Colonic mucosa (tissue), 4 donors: ENCODE data around the gene ITIH1. TPM values are rescaled to one million over a fixed set of nuclear protein-coding genes. Genes with fewer than 3 reads are reported as not detected.

Source experiments
- DNase-seq: peaks from one replicate; pipeline ENCODE4 v3.0.0-alpha.2; 2020
- H3K27ac ChIP-seq: fragments of 200-600 bp; one replicate; pipeline ENCODE4 v1.8.0; 2021
- H3K27me3 ChIP-seq: fragments of 200-600 bp; one replicate; pipeline ENCODE4 v1.8.0; 2021
- H3K36me3 ChIP-seq: fragments of 200-600 bp; one replicate; pipeline ENCODE4 v1.8.0; 2021
- H3K4me1 ChIP-seq: fragments of 200-600 bp; one replicate; pipeline ENCODE4 v1.8.0; 2021; ENCODE audit warnings: mild to moderate bottlenecking
- H3K4me3 ChIP-seq: fragments of 200-600 bp; one replicate; pipeline ENCODE4 v1.8.0; 2021
- H3K9ac ChIP-seq, 2 donors: one replicate each; pipeline ENCODE4 v1.7.0; 2013; ENCODE audit warnings: control low read depth in 2 of 2, low read depth in 2 of 2, low read length in 2 of 2
- H3K9me3 ChIP-seq: fragments of 200-600 bp; one replicate; pipeline ENCODE4 v1.8.0; 2021
- intact Hi-C: fragments of 100-400 bp; cut with DNase I; formaldehyde crosslinking; loops from one replicate; pipeline ENCODE4 v1.14.1; 2022
- total RNA-seq, 2 donors: library from RNA; stranded (reverse); fragmentation: NEBNext Ultra II Directional in 1 of 2; extraction: Animal tissue kit (Norgen Biotek cat#: 25700) in 1 of 2; gene quantifications; one replicate each; pipeline ENCODE4 v1.2.1, GENCODE V29; 2021
- TF ChIP-seq, protein P1 (sequence below): fragments of 200-600 bp; IDR thresholded peaks from one replicate; pipeline ENCODE4 v1.8.0; 2022; ENCODE audit warnings: antibody characterized with exemption, mild to moderate bottlenecking
- donor health status: healthy.
- donor health status: DM: no; HTN: no; CAD: no.
- donor health status: DM: no; HTN: no; CAD: no.

Gene ITIH1
- total RNA-seq, 2 donors from 2014 or later, result 0.91 TPM; not detected in 1

DNA sequence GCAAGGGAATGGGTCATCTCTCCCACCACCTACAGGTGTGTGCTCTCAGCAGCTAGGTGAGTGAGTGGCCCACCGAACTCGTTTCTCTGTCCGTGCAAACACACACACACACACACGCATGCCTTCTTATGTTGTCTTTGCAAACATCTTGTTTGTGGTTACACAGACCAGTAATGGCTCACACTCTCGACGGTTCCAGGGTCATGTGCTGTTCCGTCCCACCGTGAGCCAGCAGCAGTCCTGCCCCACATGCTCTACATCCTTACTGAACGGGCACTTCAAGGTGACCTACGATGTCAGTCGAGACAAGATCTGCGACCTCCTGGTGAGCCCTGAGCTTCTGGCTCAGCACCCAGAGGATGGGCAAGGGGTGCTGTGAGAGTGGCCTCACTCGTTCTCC lies 4.3 kb downstream of the ITIH1 start:
- DNase-seq, result no peak

GRCh38 chr3:52782412-52783210 lies 5.2 kb downstream of the ITIH1 start:
- Histone ChIP-seq H3K27me3 (no peaks in the 10 kb centered on the region), H3K4me3 (no peak overlapping the region), H3K36me3 (no peaks in the 10 kb centered on the region), H3K9ac (no peak overlapping the region), H3K27ac (no peak overlapping the region), H3K4me1 (no peaks in the 10 kb centered on the region), H3K9me3 (no peaks in the 10 kb centered on the region)
- intact Hi-C loops, result no loop called here
- TF ChIP-seq, protein P1, sequence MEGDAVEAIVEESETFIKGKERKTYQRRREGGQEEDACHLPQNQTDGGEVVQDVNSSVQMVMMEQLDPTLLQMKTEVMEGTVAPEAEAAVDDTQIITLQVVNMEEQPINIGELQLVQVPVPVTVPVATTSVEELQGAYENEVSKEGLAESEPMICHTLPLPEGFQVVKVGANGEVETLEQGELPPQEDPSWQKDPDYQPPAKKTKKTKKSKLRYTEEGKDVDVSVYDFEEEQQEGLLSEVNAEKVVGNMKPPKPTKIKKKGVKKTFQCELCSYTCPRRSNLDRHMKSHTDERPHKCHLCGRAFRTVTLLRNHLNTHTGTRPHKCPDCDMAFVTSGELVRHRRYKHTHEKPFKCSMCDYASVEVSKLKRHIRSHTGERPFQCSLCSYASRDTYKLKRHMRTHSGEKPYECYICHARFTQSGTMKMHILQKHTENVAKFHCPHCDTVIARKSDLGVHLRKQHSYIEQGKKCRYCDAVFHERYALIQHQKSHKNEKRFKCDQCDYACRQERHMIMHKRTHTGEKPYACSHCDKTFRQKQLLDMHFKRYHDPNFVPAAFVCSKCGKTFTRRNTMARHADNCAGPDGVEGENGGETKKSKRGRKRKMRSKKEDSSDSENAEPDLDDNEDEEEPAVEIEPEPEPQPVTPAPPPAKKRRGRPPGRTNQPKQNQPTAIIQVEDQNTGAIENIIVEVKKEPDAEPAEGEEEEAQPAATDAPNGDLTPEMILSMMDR, result no peak
- no peak for DNase-seq

More for the DNA sequence above, 4.3 kb downstream of the ITIH1 start:
- Histone ChIP-seq H3K36me3 (no peaks in the 10 kb centered on the region), H3K4me1 (no peaks in the 10 kb centered on the region), H3K27ac (no peak overlapping the region), H3K9ac (no peak overlapping the region), H3K9me3 (no peaks in the 10 kb centered on the region), H3K4me3 (no peak overlapping the region), H3K27me3 (no peaks in the 10 kb centered on the region)
- intact Hi-C loops, result no loop called here
- TF ChIP-seq, protein P1, result no peak

DNA sequence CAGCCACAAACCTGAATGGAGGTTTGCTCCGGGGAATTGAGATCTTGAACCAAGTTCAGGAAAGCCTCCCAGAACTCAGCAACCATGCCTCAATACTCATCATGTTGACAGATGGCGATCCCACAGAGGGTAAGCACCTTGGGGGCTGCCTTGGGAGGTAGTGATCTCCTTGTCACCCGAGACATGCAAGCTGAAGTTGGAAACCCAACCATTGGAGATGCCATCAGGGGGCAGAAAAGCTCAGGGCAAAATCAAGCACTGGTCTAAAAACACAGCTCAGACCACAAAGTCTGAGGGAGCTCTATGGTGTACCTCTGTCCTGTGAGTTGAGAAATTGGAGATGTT lies 5.8 kb downstream of the ITIH1 start:
- Histone ChIP-seq H3K4me1 (no peaks in the 10 kb centered on the region), H3K9me3 (no peaks in the 10 kb centered on the region), H3K9ac (no peak overlapping the region), H3K27me3 (no peaks in the 10 kb centered on the region), H3K4me3 (no peak overlapping the region), H3K27ac (no peak overlapping the region), H3K36me3 (no peaks in the 10 kb centered on the region)
- DNase-seq, result no peak
- intact Hi-C loops, result no loop called here
- TF ChIP-seq, protein P1, result no peak

DNA sequence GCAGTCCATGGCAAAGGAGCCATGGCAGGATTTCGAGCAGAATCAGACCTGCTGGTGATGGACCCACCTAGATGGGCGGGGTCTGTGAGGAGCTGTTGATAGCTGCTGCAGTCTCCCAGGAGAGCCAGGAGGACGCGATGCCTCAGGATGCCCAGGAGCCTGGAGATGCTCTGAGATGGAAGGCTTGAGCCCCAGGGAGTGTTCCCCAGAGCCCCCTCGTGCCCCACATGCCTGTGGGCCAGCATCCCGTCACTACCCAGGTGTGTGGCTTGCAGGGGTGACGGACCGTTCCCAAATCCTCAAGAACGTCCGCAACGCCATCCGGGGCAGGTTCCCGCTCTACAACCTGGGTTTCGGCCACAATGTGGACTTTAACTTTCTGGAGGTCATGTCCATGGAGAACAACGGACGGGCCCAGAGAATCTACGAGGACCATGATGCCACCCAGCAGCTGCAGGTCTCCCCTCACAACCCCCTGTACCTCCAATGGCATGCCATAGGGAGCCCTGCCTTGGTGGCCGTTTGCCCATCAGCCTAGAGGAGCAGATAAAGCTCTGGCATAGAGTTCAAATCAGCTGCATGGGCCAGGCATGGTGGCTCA lies 6.7 kb downstream of the ITIH1 start:
- no peak for DNase-seq
- Histone ChIP-seq H3K4me1 (no peaks in the 10 kb centered on the region), H3K9me3 (no peaks in the 10 kb centered on the region), H3K27ac (no peak overlapping the region), H3K27me3 (no peaks in the 10 kb centered on the region), H3K9ac (no peak overlapping the region), H3K4me3 (no peak overlapping the region), H3K36me3 (no peaks in the 10 kb centered on the region)
- intact Hi-C loops, result no loop called here
- TF ChIP-seq, protein P1, result no peak

GRCh38 chr3:52784931-52785590 lies 7.7 kb downstream of the ITIH1 start:
- Histone ChIP-seq H3K9ac (no peak overlapping the region), H3K27me3 (no peaks in the 10 kb centered on the region), H3K36me3 (no peaks in the 10 kb centered on the region), H3K27ac (no peak overlapping the region), H3K9me3 (no peaks in the 10 kb centered on the region), H3K4me1 (no peaks in the 10 kb centered on the region), H3K4me3 (no peak overlapping the region)
- intact Hi-C loops, result no loop called here
- no peak for DNase-seq
- TF ChIP-seq, protein P1, result no peak
